Skeletal muscle cell (primary cell): Measurements from ENCODE around the gene CYFIP2.
A peak's percentile ranks its signal among the peaks of the same experiment; 100 is the strongest.

Experiments
- DNase-seq: peaks from one replicate; pipeline ENCODE4 v3.0.0-alpha.2; 2010; ENCODE audit warnings: low read depth
- H3K4me3 ChIP-seq: 2 replicates; pipeline ENCODE4 v1.5.1; 2011; ENCODE audit warnings: low read depth, mild to moderate bottlenecking, control low read depth, low read length, moderate library complexity

The CYFIP2 gene

DNA sequence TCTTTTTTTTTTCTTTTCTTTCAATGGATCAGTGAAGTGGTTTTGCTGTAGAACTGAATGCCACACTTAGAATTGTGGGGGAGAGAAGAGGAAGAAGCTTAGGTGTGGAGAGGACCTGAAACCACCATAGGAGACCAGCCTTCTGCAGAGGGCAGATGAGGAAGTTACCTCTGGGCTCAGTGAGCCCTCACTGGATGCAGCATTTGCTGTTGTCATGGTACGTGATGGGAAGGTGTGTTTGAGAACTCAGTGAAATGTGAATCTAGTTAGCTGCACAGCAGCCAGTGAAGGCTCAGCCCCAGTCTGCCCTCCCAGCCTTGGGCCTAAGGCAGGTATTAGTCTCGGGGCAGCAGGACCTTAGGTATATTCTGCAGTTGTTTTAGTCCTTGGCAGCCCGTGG, 17.5 kb downstream of the CYFIP2 start:
- H3K4me3 ChIP-seq, result no peak overlapping the region
- DNase-seq, result no peak

DNA sequence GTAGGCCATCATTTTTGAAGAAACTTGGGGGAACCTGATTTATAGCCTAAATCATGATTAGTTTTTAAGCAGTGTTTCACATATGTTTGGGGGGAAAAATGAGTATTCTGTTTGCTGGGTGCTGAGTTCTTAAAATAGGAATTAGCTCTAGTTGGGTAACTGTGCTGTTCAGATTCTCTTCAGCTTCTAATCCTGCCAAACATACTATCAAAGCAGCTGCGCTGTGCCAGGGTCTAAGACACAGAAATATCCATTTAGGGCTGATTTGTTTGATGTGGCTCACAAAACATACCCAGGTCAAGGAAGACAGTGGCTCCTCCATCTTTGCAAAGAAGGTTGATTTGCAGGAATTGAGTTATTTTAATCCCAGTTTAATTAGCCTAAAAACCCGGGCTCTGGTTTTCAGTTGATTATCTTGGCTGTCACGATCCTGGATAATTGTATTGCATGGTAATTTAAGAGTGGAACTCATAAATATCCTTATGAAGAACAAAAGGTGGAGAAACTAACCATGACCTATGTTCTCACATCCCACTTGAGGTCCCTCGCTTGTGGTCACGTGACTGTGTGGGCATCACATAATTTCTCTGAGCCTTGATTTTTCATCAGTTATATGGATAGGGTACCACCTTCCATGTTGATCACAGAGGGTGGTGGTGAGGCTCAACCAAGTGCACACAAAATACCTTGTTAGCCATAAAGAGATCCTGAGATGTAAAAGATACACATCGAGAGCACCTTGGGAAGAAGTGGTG, 18.7 kb downstream of the CYFIP2 start:
- H3K4me3 ChIP-seq, result no peak overlapping the region
- no peak for DNase-seq

DNA sequence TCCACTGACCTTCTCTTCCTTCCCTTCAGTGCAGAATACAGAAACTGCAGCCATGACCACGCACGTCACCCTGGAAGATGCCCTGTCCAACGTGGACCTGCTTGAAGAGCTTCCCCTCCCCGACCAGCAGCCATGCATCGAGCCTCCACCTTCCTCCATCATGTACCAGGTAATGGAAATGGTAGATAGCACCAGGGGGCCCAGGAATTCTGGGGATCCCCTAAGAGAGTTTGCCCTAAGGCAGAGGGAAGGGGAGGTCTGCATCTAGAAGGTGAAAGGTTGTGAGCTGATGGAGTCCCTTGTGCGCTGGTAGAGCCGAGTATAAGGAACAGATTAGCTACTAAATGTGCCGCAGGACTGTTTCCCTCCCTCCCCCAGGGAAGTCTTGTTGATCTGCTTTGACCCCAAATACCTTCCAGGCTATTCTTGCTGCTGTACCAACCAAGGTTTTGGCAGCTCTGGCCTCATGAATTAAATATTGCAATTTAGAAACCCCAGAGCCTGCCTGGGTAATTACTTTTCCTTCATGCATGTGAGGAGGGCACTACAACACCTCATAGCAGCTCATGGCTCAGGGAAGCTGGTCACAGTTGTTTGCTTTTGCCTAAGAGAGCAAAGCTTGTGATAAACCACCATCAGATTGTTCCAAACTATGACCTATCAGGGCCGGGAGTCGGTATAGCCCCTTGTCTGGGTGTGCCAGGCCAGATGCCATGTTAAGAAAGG, 19.6 kb downstream of the CYFIP2 start:
- no peak overlapping the region for H3K4me3 ChIP-seq
- DNase-seq, result no peak

DNA sequence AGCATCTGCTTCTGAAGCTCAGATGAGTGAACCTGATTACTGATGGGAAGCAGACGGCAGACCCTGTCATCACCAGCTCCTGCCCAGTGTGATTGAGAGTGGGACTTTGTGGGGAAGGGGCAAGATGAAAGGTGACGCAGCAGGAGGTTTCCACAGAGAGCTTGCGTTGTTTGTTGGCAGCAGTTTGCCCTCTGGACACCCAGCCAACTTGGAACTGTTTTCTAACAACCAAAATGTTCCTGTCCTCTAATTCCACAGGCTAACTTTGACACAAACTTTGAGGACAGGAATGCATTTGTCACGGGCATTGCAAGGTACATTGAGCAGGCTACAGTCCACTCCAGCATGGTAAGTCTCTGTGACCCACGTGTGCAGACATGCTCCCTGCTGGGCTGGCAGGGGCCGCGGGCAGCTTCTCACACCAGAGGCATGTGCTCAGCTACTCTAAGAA, 20.9 kb downstream of the CYFIP2 start:
- no peak overlapping the region for H3K4me3 ChIP-seq

DNA sequence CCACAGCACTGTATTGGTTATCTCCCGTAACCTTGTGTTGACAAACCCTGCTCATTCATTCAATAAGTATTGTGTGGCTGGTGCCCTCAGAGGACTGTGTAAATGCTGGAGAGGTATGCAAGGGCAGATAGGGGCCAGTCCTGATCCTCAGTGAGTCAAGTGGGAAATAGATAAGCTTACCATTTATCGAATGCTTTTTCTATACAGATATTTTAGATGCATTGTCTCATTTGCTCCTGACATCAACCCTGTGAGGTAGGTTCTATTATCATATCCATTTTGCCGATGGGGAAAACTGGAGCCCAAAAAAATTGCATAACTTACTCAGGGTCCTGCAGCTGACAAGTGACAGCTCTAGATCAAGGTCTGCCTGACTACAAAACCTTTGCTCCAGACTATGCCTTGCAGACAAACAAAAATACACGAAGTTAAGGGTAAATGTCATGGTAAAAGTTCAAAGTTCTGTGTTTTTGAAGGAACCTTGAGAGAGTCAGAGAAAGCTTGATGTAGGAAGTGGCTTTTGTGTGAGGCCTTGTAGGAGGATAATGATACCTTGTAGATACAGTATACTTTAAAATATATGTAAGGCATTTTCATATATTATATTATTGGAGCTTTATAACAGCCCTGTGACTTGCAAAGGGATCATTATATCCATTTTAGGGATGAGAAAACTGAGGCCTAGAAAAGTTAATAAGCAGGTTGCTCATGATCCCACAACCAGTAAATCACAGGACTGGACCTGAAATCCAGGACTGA, 22.7 kb downstream of the CYFIP2 start:
- no peak overlapping the region for H3K4me3 ChIP-seq
- no peak for DNase-seq

More for the DNA sequence above, 20.9 kb downstream of the CYFIP2 start:
- DNase-seq, result no peak

DNA sequence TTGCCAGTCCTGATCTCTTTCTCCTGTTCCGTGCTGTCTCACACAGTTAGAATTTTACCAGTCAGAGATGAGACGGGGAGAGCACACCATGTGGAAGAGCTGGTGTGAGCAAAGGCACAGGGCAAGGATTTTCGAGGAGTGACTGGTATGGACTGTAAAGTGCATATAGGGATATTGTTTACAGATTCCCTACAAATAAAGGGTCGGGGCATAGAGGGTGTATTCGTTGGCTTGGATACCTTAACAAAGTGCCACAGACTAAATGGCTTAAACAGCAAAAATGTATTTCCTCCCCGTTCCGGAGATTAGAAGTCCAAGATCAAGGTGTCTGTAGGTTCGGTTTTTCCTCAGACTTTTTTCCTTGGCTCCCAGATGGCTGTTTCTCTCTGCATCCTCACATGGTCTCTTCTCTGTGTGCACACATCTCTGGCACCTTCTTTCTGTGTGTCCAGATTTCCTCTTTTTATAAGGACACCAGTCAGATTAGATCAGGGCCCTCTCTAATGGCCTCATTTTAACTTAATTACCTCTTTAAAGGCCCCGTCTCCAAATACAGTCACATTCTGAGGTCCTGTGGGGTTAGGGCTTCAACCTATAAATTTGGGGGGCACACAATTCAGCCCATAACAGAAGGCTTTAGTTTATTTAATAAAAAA, 23.4 kb downstream of the CYFIP2 start:
- no peak for DNase-seq
- H3K4me3 ChIP-seq, result no peak overlapping the region

DNA sequence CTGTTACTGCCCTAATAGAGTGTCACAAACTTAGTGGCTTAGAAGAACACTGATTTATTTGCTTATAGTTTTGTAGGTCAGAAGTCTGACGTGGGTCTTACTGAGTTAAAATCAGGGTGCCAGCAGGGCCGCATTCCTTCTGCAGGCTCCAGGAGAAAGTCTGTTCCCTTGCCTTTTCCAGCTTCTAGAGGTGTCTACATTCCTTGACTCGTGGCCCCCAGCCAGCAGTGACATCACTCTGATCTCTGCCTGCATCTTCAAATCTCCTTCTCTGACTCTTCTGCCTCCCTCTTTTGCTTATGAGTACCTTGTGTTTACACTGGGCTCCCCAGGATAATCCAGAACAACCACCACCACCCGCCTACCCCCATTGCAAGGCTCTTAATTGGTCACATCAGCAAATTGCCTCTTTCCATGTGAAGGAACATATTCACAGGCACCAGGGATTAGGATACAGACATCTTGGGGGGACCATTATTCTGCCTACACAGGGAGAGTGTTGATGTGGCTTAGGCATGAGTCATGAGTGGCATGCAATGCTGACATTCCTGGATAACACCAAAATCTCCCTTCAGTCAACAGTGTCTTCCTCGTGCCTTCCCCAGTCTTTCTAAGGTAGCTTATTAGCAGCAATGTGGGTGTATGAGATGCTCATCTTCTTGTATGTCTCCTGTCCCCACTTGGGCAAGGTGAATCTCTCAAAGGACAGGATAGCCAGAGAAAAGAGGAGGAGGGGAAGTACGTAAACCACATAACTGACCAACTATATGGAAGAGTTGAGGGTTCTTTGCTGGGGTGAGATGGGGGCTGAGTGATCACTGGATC, 24.4 kb downstream of the CYFIP2 start:
- no peak overlapping the region for H3K4me3 ChIP-seq
- DNase-seq, result peak; percentile 32

DNA sequence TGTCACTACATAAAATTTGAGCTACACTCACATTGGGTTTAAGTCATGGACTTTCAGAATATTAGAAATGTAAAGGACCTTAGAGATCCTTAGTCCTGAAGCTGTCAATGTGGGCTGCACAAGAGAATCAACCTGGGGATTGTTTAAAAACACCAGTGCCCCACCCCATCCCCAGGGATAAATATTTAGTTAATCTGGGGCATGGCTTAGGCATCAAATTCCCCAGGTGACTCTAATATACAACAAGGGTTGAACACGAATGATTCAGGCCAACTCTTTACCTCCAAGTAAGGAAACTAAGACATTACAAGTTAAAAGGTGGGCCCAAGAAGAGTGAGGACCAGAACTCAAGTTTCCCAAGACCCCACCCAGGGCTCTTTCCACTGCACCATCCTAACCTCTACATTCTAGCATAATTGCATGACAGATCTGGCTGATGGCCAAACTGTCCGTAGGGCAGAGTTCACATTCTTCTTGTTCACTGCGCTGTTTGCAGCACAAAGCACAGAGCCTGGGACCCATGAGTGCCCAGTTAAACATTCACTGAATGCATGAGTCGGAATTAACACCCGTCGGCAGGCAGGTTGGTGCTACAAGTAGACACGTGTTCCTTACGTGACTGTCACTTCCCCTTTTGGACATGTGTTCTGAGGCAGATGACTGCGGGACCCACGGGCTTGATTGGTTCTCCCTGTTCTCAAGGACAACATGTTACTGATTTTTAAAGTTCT, 25.2 kb downstream of the CYFIP2 start:
- H3K4me3 ChIP-seq, result no peak overlapping the region
- no peak for DNase-seq

DNA sequence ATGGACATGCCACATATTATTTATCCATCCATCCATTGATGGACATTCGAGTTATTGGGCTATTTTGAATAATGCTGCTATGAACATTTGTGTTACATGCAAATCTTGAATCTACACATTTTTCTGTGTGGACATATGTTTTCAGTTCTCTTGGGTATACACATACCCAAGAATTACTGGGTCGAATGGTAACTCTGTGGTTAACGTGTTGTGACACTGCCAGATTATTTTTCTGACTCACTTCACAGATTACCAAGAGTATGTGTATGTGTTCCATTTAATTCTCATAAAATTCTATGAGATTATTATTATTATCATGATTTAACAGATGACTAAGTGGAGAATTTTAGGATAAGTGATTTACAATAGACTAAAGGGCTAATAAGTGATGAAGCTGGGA, 26.7 kb downstream of the CYFIP2 start:
- no peak for DNase-seq
- no peak overlapping the region for H3K4me3 ChIP-seq

DNA sequence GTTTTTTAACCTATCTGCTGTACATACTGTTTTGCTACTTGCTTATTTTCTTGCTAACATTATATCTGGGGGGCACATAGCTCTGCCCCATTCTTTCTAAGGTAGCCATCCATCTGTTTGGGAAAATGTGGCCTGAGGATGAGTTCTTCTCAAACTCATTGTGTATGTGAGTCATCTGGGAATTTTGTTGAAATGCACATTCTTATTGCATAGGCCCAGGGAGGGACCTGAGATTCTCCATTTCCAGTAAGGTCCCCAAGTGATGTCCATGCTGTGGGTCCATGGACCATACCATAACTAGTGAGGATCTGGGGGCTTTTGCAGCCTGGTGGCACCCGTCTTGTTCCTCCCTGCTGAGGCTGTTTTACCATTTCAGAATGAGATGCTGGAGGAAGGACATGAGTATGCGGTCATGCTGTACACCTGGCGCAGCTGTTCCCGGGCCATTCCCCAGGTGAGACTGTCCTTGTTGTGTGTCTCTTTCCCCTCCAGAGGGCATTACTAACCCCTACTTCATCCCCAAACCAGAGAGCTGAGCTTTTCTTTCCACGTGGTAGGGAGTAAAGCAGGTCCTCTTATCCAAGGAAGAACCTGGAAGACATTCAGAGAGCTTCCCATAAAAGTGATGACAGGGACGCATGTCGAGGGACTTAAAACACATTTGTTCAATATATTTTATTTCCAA, 28.6 kb downstream of the CYFIP2 start:
- DNase-seq, result no peak
- no peak overlapping the region for H3K4me3 ChIP-seq

DNA sequence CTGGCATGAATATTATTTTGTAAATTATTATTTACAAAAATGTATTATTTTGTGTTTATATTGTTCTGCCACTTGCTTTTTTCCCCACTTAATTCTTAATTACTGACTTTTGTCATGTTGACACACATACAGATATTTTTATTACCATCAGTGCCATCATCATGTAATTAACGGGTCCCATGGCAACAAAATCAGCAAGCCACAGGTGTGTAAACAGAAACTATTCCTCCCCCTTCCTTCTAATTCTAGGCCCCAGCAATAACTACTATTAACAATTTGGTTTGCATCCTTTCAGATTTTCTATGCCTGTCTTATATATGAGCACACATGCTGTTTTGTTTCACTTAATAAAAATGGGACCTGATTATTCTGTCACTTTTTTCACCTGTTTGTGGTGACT, 29.3 kb downstream of the CYFIP2 start:
- no peak for DNase-seq
- no peak overlapping the region for H3K4me3 ChIP-seq

DNA sequence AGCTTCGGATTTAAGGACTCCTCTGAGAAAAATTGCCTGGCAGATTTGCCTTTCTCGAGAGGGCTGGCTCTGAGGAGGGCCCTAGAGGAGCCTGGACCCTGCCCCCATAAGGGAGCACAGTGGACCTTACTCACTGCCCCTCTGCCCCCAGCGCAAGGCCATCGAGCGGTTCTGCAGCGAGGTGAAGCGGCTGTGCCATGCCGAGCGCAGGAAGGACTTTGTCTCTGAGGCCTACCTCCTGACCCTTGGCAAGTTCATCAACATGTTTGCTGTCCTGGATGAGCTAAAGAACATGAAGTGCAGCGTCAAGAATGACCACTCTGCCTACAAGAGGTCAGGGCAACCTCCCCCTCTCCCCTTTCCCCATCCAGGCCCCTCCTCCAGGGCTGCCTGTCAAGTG, 34.6 kb downstream of the CYFIP2 start:
- no peak overlapping the region for H3K4me3 ChIP-seq
- DNase-seq, result no peak

DNA sequence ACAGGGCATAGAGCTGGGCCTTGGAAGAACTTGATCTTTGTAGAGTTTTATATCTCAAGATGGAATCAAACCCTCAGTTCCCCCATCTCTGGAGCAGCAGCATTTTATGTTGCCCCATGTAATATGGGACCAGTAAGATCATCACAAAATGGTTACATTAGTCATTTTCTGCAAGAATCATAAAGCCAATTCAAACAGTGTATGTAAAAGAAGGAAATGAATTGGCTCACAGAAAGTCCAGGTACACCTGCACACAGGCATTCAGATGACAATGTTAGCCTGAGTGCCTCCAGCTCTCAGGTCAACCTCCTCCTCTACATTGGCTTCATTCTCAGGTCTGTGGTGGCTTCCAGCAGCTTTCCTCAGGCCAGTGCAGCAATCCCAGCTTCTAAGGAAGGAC, 35.1 kb downstream of the CYFIP2 start:
- DNase-seq, result no peak

DNA sequence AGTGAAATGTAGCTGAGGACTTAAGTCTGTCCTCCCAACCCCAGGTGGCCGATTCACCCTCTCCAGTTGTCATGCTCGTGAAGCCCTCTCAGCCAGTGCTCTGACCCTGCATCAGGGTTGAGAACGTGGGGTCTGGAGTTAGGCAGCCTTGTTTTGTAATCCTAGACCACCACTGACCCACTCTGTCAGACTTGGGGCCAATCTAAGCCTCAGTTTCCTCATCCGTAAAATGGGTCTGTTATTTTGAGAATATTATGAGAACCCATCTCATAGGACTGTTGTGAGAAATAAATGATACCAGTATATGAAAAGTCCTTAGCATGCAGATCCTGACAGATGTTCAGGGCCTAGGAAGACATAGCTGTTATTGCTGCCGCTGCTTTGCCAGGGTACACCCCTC, 37.1 kb downstream of the CYFIP2 start:
- DNase-seq, result no peak
- H3K4me3 ChIP-seq, result no peak overlapping the region

More for the DNA sequence above, 35.1 kb downstream of the CYFIP2 start:
- no peak overlapping the region for H3K4me3 ChIP-seq

DNA sequence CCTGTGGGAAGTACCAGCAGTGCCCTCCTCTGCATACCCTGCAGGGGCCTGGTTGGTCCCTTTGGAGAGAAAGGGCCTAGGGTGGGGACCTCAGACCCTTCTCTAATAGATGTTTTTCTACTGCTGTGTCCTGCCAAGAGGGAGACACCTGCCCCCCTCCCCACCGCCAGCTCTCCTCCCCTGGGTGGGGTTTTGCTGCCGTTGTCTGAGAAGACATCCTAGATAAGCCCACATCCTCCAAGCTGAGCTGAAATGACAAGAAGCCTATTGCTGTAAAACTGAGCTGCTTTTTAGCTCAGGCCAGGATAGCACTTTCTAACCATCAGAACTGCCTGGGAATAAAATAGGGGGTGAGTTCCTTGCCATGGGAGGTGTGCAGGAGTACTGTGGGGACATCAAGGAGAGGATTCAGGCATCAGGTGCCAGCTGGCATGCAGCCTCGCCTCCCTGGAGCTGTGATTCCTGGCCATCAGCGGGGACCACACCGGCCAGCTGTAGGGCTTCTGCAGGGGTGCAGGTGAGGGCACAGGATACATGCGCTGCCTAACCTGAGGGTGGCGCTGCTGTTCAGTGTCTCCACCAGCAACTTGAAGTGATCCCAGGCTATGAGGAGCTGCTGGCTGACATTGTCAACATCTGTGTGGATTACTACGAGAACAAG, 37.9 kb downstream of the CYFIP2 start:
- DNase-seq, result no peak
- H3K4me3 ChIP-seq, result no peak overlapping the region

DNA sequence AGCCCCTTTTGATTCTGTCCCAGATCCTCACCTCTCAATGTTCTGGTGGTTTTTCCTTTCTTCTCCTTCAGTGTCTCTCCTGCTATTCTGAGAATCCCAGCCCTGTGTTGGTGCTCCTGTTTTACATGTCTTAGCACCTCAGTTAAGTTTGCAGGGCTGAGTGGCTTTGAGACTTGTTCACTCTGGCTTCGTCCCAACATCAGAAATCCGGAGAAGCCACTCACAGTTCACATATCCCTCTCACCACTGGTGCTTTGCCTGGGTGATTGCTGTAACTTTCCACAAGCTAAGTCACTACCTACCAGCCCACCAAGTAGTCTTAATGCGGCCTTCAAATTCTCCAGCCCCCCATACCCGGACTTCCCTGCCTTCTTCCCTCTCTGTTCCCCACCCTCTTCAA, 40.2 kb downstream of the CYFIP2 start:
- H3K4me3 ChIP-seq, result no peak overlapping the region
- DNase-seq, result no peak

DNA sequence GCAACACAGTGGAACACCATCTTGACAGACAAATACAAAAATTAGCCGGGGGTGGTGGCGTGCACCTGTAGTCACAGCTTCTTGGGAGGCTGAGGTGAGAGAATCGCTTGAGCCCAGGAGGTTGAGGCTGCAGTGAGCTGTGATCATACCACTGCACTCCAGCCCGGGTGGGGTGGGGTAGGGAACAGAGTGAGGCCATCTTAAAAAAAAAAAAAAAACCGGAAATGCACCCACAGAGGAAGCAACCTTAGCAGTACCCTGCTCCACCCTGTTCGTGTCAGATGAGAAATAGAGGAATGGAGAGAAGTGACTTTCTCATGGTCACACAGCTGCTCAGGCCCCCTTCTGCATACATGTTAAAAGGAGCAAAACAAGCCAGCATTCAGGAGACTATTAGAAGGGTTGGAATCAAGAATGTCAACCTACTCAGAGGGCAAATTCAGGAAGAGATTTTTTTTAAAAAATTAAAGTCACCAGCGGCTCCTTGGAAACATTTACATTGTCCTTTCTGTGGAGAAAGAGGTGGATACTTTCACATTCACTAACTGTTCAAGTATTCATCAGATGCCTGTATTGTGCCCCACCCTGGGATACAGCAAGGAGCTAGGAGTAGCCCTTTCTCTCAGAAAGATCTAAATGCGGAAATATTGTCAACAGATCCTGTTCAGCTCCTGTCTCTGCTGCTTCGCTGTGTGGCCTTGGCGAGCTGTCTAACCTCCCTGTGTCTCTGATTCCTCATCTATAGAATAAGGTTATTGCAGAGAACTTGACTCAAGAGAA, 41.0 kb downstream of the CYFIP2 start:
- H3K4me3 ChIP-seq, result no peak overlapping the region
- no peak for DNase-seq
